HepG2 (cell line): ENCODE data around the gene ARL16. TPM values are rescaled to one million over a fixed set of nuclear protein-coding genes. Genes with fewer than 3 reads are reported as not detected.

ENCODE experiments used
- ARID2 ChIP-seq: sonication (generic); formaldehyde crosslinking; IDR thresholded peaks from 2 replicates; pipeline ENCODE4 v1.8.1; 2022; ENCODE audit warnings: mild to moderate bottlenecking, missing genetic modification reagents, borderline replicate concordance
- FOXK1 ChIP-seq: sonication (generic); formaldehyde crosslinking; IDR thresholded peaks from 2 replicates; pipeline ENCODE4 v1.4.0; 2020; ENCODE audit warnings: low read depth, missing genetic modification reagents, borderline replicate concordance
- FOXP1 ChIP-seq, 2 experiments: fragments of 450-650 bp in 1 of 2; IDR thresholded peaks; 2 replicates each; pipeline ENCODE4 v1.6.1; 2017 to 2018; ENCODE audit warnings: antibody characterized with exemption in 1 of 2
- HOXA5 ChIP-seq: sonication (generic); formaldehyde crosslinking; IDR thresholded peaks from 2 replicates; pipeline ENCODE4 v1.4.0; 2020; ENCODE audit warnings: missing genetic modification reagents
- HOXA9 ChIP-seq: sonication (generic); formaldehyde crosslinking; IDR thresholded peaks from 2 replicates; pipeline ENCODE4 v1.8.1; 2022; ENCODE audit warnings: missing genetic modification reagents, mild to moderate bottlenecking, moderate library complexity, borderline replicate concordance
- KLF9 ChIP-seq: IDR thresholded peaks from 2 replicates; pipeline ENCODE4 v1.6.1; 2016; ENCODE audit warnings: low read depth
- MEIS1 ChIP-seq: sonication (generic); formaldehyde crosslinking; IDR thresholded peaks from 2 replicates; pipeline ENCODE4 v1.9.0; 2021; ENCODE audit warnings: mild to moderate bottlenecking, missing genetic modification reagents, moderate library complexity, borderline replicate concordance
- NR0B2 ChIP-seq: sonication (generic); formaldehyde crosslinking; IDR thresholded peaks from 2 replicates; pipeline ENCODE4 v1.4.0; 2020; ENCODE audit warnings: mild to moderate bottlenecking, missing genetic modification reagents
- RBAK ChIP-seq: sonication (generic); formaldehyde crosslinking; IDR thresholded peaks from 2 replicates; pipeline ENCODE4 v1.5.1; 2020; ENCODE audit warnings: mild to moderate bottlenecking, missing genetic modification reagents
- U2AF2 ChIP-seq: fragments of 200-400 bp; formaldehyde crosslinking; IDR thresholded peaks from 2 replicates; pipeline ENCODE4 v1.6.1; 2017; ENCODE audit warnings: low read depth, mild to moderate bottlenecking, low read length
- ZNF282 ChIP-seq: fragments of 450-650 bp; IDR thresholded peaks from 2 replicates; pipeline ENCODE4 v1.6.1; 2018; ENCODE audit not compliant: partially characterized antibody
- polyA plus RNA-seq, 8 experiments: library from polyadenylated mRNA; depleted of rRNA in 3 of 8; stranded (reverse) in 7 of 8; unstranded in 1 of 8; fragments of >200 nt; fragmentation: Illumina TruSeq in 4 of 8; extraction: Trizol in 4 of 8; gene quantifications; 2 replicates each; pipeline versions ENCODE4 v1.2.1 to v1.2.3, GENCODE V29; 2011 to 2016; ENCODE audit warnings: low read depth in 4 of 8, missing spikeins in 1 of 8, mixed read lengths in 1 of 8; ENCODE audit not compliant: insufficient read depth in 1 of 8
- total RNA-seq, 5 experiments: library from RNA; depleted of rRNA; stranded (reverse); fragments of >200 nt; fragmentation: Illumina TruSeq; extraction: Trizol; gene quantifications; 2 replicates each; pipeline ENCODE4 v1.2.3, GENCODE V29; 2016; ENCODE audit warnings: low read depth in 1 of 5
- TF ChIP-seq, protein P1 (sequence below): sonication (generic); formaldehyde crosslinking; IDR thresholded peaks from 2 replicates; pipeline ENCODE4 v1.4.0; 2020; ENCODE audit warnings: mild to moderate bottlenecking, missing genetic modification reagents
- TF ChIP-seq, protein P2 (sequence below): IDR thresholded peaks from 2 replicates; pipeline ENCODE4 v1.6.1; 2012; ENCODE audit warnings: low read length, improper control_type of control experiment
- TF ChIP-seq, protein P3 (sequence below): sonication (generic); formaldehyde crosslinking; IDR thresholded peaks from 2 replicates; pipeline ENCODE4 v1.4.0; 2020; ENCODE audit warnings: missing genetic modification reagents
- TF ChIP-seq, protein P4 (sequence below): IDR thresholded peaks from 2 replicates; pipeline ENCODE4 v1.6.1; 2016; ENCODE audit warnings: low read depth, missing genetic modification reagents, missing compliant biosample characterization

The ARL16 gene
- total and polyA plus RNA-seq, 2 of the 13 experiments (the other 11 are each of a cell fraction or from before 2014, with no cell fraction given) = 20.8 to 30.8 TPM

DNA sequence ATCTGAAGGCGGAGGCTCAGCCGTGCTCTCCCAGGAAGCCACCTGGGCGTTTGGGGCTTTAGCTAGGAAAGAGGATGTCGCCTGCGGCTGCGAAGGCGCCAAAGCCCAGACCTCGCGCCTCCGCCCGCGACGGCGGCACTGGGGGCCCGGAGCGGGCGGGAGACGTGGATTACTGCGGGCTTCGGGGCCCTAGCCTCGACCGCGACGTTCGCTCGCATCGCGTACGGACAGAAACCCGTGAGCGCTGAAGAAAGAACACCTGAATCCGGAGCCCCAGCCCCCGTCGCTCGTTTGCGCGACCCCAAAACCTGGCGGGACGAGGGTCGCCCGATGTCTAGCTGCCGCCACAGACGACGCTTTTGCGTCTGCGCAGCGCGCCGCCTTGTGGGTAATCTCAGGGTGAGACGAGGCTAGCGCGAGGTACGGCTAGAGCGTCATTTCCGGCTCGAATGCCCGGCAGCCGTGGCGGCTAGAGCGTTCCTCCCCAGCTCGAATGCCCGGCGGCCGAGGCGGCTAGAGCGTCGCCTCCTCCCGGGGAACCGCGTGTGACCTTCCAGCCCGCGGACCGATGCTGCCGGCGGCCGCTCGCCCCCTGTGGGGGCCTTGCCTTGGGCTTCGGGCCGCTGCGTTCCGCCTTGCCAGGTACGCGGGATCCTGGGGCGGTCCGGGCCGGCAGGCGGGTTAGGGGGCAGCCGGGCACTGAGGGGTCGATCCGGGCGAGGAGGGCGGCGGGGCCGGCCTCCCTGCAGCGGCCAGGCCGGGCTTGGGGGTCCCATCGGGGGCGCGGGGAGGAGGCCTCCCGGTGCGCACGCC, 19.5 kb upstream of the ARL16 start, which contains the start of gene MRPL12 (continued):
- TF ChIP-seq ZNF282 = no peak
- TF ChIP-seq U2AF2 = no peak
- TF ChIP-seq, protein P1, sequence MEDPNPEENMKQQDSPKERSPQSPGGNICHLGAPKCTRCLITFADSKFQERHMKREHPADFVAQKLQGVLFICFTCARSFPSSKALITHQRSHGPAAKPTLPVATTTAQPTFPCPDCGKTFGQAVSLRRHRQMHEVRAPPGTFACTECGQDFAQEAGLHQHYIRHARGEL (CRISPR knock-in tag) = no peak
- TF ChIP-seq RBAK = no peak
- TF ChIP-seq, protein P2, sequence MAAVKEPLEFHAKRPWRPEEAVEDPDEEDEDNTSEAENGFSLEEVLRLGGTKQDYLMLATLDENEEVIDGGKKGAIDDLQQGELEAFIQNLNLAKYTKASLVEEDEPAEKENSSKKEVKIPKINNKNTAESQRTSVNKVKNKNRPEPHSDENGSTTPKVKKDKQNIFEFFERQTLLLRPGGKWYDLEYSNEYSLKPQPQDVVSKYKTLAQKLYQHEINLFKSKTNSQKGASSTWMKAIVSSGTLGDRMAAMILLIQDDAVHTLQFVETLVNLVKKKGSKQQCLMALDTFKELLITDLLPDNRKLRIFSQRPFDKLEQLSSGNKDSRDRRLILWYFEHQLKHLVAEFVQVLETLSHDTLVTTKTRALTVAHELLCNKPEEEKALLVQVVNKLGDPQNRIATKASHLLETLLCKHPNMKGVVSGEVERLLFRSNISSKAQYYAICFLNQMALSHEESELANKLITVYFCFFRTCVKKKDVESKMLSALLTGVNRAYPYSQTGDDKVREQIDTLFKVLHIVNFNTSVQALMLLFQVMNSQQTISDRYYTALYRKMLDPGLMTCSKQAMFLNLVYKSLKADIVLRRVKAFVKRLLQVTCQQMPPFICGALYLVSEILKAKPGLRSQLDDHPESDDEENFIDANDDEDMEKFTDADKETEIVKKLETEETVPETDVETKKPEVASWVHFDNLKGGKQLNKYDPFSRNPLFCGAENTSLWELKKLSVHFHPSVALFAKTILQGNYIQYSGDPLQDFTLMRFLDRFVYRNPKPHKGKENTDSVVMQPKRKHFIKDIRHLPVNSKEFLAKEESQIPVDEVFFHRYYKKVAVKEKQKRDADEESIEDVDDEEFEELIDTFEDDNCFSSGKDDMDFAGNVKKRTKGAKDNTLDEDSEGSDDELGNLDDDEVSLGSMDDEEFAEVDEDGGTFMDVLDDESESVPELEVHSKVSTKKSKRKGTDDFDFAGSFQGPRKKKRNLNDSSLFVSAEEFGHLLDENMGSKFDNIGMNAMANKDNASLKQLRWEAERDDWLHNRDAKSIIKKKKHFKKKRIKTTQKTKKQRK = no peak
- TF ChIP-seq NR0B2 (CRISPR knock-in tag) = peak; percentile 85; the same call in 1 of the 2 replicates
- TF ChIP-seq FOXP1 (IDR thresholded peaks at IDR 0.05) = no peak
- peak; percentile 39 for TF ChIP-seq FOXP1 (CRISPR knock-in tag; IDR thresholded peaks at IDR 0.05)
- TF ChIP-seq MEIS1 (CRISPR knock-in tag) = no peak
- TF ChIP-seq FOXK1 (CRISPR knock-in tag) = peak; percentile 96
- TF ChIP-seq ARID2 (CRISPR knock-in tag) = 0 out of 2 replicates have a peak, but pooled peaks have one; percentile 61
- TF ChIP-seq KLF9 = peak; percentile 73; the same call in 1 of the 2 replicates
- TF ChIP-seq, protein P3, sequence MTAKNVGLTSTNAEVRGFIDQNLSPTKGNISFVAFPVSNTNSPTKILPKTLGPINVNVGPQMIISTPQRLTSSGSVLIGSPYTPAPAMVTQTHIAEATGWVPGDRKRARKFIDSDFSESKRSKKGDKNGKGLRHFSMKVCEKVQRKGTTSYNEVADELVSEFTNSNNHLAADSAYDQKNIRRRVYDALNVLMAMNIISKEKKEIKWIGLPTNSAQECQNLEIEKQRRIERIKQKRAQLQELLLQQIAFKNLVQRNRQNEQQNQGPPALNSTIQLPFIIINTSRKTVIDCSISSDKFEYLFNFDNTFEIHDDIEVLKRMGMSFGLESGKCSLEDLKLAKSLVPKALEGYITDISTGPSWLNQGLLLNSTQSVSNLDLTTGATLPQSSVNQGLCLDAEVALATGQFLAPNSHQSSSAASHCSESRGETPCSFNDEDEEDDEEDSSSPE = peak; percentile 93
- TF ChIP-seq HOXA5 (CRISPR knock-in tag) = peak; percentile 92
- TF ChIP-seq HOXA9 (CRISPR knock-in tag) = peak; percentile 99
- TF ChIP-seq, protein P4, sequence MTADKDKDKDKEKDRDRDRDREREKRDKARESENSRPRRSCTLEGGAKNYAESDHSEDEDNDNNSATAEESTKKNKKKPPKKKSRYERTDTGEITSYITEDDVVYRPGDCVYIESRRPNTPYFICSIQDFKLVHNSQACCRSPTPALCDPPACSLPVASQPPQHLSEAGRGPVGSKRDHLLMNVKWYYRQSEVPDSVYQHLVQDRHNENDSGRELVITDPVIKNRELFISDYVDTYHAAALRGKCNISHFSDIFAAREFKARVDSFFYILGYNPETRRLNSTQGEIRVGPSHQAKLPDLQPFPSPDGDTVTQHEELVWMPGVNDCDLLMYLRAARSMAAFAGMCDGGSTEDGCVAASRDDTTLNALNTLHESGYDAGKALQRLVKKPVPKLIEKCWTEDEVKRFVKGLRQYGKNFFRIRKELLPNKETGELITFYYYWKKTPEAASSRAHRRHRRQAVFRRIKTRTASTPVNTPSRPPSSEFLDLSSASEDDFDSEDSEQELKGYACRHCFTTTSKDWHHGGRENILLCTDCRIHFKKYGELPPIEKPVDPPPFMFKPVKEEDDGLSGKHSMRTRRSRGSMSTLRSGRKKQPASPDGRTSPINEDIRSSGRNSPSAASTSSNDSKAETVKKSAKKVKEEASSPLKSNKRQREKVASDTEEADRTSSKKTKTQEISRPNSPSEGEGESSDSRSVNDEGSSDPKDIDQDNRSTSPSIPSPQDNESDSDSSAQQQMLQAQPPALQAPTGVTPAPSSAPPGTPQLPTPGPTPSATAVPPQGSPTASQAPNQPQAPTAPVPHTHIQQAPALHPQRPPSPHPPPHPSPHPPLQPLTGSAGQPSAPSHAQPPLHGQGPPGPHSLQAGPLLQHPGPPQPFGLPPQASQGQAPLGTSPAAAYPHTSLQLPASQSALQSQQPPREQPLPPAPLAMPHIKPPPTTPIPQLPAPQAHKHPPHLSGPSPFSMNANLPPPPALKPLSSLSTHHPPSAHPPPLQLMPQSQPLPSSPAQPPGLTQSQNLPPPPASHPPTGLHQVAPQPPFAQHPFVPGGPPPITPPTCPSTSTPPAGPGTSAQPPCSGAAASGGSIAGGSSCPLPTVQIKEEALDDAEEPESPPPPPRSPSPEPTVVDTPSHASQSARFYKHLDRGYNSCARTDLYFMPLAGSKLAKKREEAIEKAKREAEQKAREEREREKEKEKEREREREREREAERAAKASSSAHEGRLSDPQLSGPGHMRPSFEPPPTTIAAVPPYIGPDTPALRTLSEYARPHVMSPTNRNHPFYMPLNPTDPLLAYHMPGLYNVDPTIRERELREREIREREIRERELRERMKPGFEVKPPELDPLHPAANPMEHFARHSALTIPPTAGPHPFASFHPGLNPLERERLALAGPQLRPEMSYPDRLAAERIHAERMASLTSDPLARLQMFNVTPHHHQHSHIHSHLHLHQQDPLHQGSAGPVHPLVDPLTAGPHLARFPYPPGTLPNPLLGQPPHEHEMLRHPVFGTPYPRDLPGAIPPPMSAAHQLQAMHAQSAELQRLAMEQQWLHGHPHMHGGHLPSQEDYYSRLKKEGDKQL (CRISPR knock-in tag) = 0 out of 2 replicates have a peak, but pooled peaks have one; percentile 22
